HUES48 (cell line): ENCODE results near the gene ACSF3.

Experiments
- H3K27ac ChIP-seq: one replicate; pipeline ENCODE4 v1.7.0; 2013; ENCODE audit warnings: low read depth, low read length, inconsistent platforms
- H3K27me3 ChIP-seq: 2 replicates; pipeline ENCODE4 v1.6.1; 2013; ENCODE audit warnings: mild to moderate bottlenecking, low read length; ENCODE audit not compliant: control insufficient read depth, insufficient read depth
- H3K36me3 ChIP-seq: 2 replicates; pipeline ENCODE4 v1.6.1; 2013; ENCODE audit warnings: low read length; ENCODE audit not compliant: control insufficient read depth, insufficient read depth
- H3K4me1 ChIP-seq: 2 replicates; pipeline ENCODE4 v1.6.1; 2013; ENCODE audit warnings: mild to moderate bottlenecking, low read length; ENCODE audit not compliant: control insufficient read depth, insufficient read depth
- H3K4me3 ChIP-seq: 2 replicates; pipeline ENCODE4 v1.5.1; 2013; ENCODE audit warnings: mild to moderate bottlenecking, low read depth, low read length
- H3K9ac ChIP-seq: 2 replicates; pipeline ENCODE4 v1.6.1; 2013; ENCODE audit warnings: mild to moderate bottlenecking, low read depth, low read length, moderate library complexity
- H3K9me3 ChIP-seq: 2 replicates; pipeline ENCODE4 v1.6.1; 2013; ENCODE audit warnings: low read length; ENCODE audit not compliant: control insufficient read depth, insufficient read depth

Gene ACSF3

GRCh38 chr16:89142474-89143195 is 49.0 kb downstream of the ACSF3 start:
- Histone ChIP-seq H3K27ac (no peak overlapping the region), H3K27me3 (no peaks in the 10 kb centered on the region), H3K4me3 (no peak overlapping the region), H3K9me3 (no peaks in the 10 kb centered on the region; the same call in 1 of the 2 replicates), H3K4me1 (no peaks in the 10 kb centered on the region), H3K36me3 (peaks cover 27% of the 10 kb centered on the region; the same call in 1 of the 2 replicates), H3K9ac (no peak overlapping the region)

GRCh38 chr16:89143201-89143741 is 49.6 kb downstream of the ACSF3 start:
- Histone ChIP-seq H3K4me3 (no peak overlapping the region), H3K36me3 (peaks cover 27% of the 10 kb centered on the region; the same call in 1 of the 2 replicates), H3K9ac (no peak overlapping the region), H3K27ac (no peak overlapping the region), H3K9me3 (peaks cover under 1% of the 10 kb centered on the region), H3K27me3 (no peaks in the 10 kb centered on the region), H3K4me1 (no peaks in the 10 kb centered on the region)

DNA sequence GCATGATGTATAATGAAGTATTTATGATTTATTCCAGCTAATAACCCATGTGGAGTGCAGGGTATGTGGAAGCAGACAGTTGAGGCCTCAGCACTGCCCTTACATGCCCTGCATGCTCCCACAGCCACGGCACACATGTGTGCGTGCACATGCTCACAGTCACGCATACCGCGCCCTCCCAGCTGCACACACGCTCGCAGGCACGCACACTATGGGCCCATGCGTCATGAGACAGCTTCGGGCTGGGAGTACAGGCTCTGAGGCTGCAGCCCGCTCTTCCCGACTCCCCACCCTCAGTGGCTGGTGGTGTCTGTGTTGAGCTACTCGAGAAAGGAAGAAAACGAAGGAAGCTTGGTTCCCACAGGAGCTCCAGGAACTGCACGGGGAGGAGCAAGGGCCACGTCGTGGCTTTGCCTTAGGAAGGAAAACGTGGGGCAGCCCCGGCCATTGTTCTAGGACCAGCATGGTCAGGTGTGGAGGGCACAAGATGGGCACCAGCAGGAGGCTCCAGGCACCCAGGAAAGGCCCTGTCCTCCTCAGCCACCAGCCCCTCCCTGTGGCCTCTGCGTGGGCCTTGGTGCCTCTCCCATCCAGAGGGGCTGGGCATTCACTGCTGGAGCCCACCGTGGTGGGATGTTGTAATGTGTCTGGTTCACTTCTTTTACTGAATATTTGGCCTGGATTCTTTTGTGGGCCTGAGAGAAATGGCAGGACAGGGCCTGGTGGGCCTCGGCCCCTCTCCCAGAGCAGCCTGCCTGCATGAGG is 50.4 kb downstream of the ACSF3 start:
- H3K36me3 ChIP-seq: peaks cover 24% of the 10 kb centered on the region; the same call in 1 of the 2 replicates
- no peak overlapping the region for H3K9ac ChIP-seq
- H3K27ac ChIP-seq: no peak overlapping the region
- H3K9me3 ChIP-seq: peaks cover 9% of the 10 kb centered on the region
- H3K4me3 ChIP-seq: no peak overlapping the region
- H3K4me1 ChIP-seq: no peaks in the 10 kb centered on the region
- H3K27me3 ChIP-seq: no peaks in the 10 kb centered on the region

GRCh38 chr16:89144681-89145080 is 51.0 kb downstream of the ACSF3 start:
- peaks cover 14% of the 10 kb centered on the region for H3K9me3 ChIP-seq
- H3K9ac ChIP-seq: no peak overlapping the region
- no peaks in the 10 kb centered on the region for H3K4me1 ChIP-seq
- peaks cover 29% of the 10 kb centered on the region; the same call in 1 of the 2 replicates for H3K36me3 ChIP-seq
- H3K27me3 ChIP-seq: no peaks in the 10 kb centered on the region
- no peak overlapping the region for H3K4me3 ChIP-seq
- no peak overlapping the region for H3K27ac ChIP-seq

DNA sequence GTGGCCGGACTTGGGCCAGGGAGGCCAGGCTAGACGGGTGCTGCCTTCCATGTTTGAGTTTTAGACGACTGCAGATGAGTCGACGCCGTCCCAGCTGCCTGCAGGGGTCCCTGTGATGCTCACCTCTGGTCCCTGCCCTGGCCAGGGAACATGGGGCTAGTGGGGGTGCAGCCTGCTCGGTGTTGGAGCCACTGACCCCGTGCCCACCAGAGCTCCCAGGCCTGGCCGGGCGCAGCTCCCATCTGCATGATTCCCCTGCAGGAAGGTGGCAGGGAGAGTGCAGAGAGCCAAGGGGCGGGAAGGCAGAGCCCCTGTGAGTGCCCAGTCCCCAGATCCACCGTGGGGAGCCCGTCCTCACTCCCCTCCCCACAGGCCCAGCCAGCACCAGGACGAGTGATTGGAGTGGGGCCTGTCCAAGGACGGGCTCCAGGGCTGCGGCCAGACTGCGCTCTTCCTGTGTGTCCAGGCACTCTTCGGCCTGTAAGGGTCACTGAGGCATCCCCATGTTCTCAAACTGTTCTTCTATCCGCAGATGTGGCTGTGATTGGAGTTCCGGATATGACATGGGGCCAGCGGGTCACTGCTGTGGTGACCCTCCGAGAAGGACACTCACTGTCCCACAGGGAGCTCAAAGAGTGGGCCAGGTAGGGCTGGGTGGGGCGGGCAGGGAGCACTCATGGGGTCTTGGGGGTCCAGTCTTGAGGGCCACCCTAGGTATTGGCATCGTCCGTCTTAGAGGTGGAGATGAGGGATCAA is 51.9 kb downstream of the ACSF3 start:
- Histone ChIP-seq H3K27ac (no peak overlapping the region), H3K27me3 (no peaks in the 10 kb centered on the region), H3K4me3 (no peak overlapping the region), H3K9me3 (peaks cover 19% of the 10 kb centered on the region), H3K4me1 (no peaks in the 10 kb centered on the region), H3K9ac (no peak overlapping the region), H3K36me3 (peaks cover 30% of the 10 kb centered on the region)

DNA sequence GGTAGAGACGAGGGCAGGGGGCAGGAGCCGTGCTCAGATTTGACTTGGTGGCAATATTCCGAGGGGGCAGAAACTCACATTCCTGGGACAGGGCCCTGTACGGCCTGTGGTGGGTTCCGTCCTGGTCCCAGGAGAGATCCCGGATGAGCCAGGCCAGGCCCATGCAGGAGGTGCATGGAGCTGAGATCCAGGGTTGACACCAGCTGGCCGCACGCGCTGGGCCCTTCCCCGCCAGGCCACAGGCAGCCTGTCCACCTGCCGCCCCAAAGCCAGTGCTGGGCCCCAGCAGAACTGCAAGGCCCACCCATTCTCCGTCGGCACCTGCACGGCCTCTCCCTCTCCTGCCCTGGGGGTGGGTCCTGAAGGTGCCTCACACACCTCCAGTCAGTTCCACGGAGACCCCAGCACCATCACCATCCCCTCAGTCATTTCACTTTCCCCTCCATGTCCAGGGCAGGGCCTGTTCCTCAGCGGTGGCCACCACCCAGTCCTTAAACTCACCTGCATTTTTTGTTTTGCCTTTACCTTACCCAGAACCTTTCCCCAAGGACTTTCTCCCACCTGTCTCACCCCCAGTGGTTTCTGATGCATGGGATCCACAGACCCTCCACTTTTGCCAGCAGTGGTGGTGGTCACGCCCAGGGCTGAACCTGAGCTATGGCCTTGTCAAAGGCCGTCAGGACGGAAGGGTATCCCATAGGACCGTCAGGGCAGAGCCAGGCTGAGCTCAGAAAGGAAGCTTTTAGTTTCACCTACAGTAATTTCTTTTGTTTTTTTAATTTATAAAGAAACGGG is 52.8 kb downstream of the ACSF3 start:
- H3K36me3 ChIP-seq: peaks cover 29% of the 10 kb centered on the region
- H3K4me1 ChIP-seq: no peaks in the 10 kb centered on the region
- no peak overlapping the region for H3K9ac ChIP-seq
- H3K27ac ChIP-seq: no peak overlapping the region
- H3K27me3 ChIP-seq: no peaks in the 10 kb centered on the region
- peaks cover 19% of the 10 kb centered on the region for H3K9me3 ChIP-seq
- no peak overlapping the region for H3K4me3 ChIP-seq

DNA sequence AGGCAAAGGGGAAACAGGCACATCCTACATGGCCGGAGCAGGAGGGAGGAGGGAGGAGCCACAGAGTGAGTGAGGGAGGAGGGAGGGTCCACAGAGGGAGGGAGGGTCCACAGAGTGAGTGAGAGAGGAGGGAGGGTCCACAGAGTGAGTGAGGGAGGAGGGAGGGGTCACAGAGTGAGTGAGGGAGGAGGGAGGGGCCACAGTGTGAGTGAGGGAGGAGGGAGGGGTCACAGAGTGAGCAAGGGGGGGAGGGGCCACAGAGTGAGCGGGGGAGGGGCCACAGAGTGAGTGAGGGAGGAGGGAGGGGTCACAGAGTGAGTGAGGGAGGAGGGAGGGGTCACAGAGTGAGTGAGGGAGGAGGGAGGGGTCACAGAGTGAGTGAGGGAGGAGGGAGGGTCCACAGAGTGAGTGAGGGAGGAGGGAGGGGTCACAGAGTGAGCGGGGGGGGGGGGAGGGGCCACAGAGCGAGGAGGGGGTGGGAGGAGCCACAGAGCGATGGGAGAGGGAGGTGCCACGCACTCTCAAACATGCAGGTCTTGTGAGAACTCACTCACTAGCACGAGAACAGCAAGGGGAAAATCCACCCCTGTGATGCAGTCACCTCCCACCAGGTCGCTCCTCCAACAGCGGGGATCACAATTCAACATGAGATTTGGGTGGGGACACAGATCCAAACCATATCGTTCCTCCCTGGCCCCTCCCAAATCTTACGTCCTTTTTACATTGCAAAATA is 53.6 kb downstream of the ACSF3 start:
- Histone ChIP-seq H3K9me3 (peaks cover 19% of the 10 kb centered on the region), H3K4me1 (no peaks in the 10 kb centered on the region), H3K27me3 (no peaks in the 10 kb centered on the region), H3K27ac (no peak overlapping the region), H3K4me3 (no peak overlapping the region), H3K36me3 (peaks cover 24% of the 10 kb centered on the region), H3K9ac (no peak overlapping the region)

GRCh38 chr16:89149386-89149785 is 55.7 kb downstream of the ACSF3 start:
- Histone ChIP-seq H3K27me3 (no peaks in the 10 kb centered on the region), H3K4me1 (no peaks in the 10 kb centered on the region), H3K27ac (no peak overlapping the region), H3K36me3 (peaks cover 24% of the 10 kb centered on the region), H3K9ac (no peak overlapping the region), H3K9me3 (peaks cover 19% of the 10 kb centered on the region), H3K4me3 (no peak overlapping the region)

GRCh38 chr16:89150090-89150835 is 56.6 kb downstream of the ACSF3 start:
- Histone ChIP-seq H3K27me3 (no peaks in the 10 kb centered on the region), H3K9me3 (peaks cover 19% of the 10 kb centered on the region), H3K9ac (no peak overlapping the region), H3K4me1 (no peaks in the 10 kb centered on the region), H3K27ac (no peak overlapping the region), H3K4me3 (no peak overlapping the region), H3K36me3 (peaks cover 24% of the 10 kb centered on the region)
